Measurements from ENCODE around the gene BOC.

DNA sequence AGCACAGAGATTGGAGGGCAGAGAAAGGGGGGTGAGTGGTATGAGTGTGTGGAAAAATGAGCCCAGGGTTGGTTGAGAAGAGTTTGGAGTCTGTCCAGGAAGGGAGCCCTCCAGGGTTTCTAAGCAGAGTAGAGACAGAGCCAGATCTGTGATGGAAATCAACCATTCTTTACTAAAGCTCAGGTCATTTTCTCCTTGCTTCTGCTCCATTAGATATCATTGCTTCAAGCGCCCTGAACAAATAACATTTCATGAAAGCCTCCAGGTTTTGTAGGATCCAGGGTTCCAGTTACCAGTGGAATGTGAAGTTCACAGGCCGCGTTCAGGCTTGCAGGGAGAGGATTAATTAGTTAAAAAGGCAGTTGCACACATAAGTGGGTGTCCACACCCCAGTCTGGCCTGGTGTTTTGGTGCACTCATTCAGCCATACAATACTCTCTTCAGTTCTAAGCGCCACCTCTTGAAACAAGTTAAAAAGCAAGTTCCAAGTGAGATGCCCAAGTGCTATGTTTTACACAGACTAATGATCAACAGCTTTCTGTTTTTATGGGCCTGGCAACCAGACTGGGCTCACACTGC, 16.4 kb upstream of the BOC start:
- TF ChIP-seq, protein P1, sequence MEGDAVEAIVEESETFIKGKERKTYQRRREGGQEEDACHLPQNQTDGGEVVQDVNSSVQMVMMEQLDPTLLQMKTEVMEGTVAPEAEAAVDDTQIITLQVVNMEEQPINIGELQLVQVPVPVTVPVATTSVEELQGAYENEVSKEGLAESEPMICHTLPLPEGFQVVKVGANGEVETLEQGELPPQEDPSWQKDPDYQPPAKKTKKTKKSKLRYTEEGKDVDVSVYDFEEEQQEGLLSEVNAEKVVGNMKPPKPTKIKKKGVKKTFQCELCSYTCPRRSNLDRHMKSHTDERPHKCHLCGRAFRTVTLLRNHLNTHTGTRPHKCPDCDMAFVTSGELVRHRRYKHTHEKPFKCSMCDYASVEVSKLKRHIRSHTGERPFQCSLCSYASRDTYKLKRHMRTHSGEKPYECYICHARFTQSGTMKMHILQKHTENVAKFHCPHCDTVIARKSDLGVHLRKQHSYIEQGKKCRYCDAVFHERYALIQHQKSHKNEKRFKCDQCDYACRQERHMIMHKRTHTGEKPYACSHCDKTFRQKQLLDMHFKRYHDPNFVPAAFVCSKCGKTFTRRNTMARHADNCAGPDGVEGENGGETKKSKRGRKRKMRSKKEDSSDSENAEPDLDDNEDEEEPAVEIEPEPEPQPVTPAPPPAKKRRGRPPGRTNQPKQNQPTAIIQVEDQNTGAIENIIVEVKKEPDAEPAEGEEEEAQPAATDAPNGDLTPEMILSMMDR (IDR thresholded peaks at IDR 0.05; ENCODE audit: extremely low read depth in 1 of 2, insufficient read depth in 1 of 2, low read depth in 1 of 2, low read length in 2 of 2) = no peak
- TF ChIP-seq MYC (IDR thresholded peaks at IDR 0.05; ENCODE audit: low read depth, low read length) = no peak
- TF ChIP-seq, protein P2, sequence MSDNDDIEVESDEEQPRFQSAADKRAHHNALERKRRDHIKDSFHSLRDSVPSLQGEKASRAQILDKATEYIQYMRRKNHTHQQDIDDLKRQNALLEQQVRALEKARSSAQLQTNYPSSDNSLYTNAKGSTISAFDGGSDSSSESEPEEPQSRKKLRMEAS (IDR thresholded peaks at IDR 0.05; ENCODE audit: insufficient read depth, insufficient read length) = no peak
- no peak for TF ChIP-seq EZH2 (IDR thresholded peaks at IDR 0.05; ENCODE audit: borderline replicate concordance, low read depth, low read length, severe bottlenecking)

All from endothelial cell of umbilical vein (primary cell).